Parathyroid adenoma (tissue), 2 donors: Measurements from ENCODE around the gene GNAT2.

ENCODE experiments used
- H2AFZ ChIP-seq: fragments of 300-600 bp; sonication (generic); one replicate; pipeline ENCODE4 v1.7.0; 2017; ENCODE audit warnings: antibody characterized with exemption, mild to moderate bottlenecking
- H3K27ac ChIP-seq: fragments of 300-600 bp; sonication (generic); one replicate; pipeline ENCODE4 v1.7.0; 2017
- H3K27me3 ChIP-seq: fragments of 300-600 bp; sonication (generic); one replicate; pipeline ENCODE4 v1.7.0; 2017; ENCODE audit warnings: low read length; ENCODE audit not compliant: control insufficient read depth, insufficient read depth
- H3K36me3 ChIP-seq: fragments of 300-600 bp; sonication (generic); one replicate; pipeline ENCODE4 v1.7.0; 2017; ENCODE audit warnings: low read length; ENCODE audit not compliant: control insufficient read depth, insufficient read depth
- H3K4me1 ChIP-seq: fragments of 300-600 bp; sonication (generic); one replicate; pipeline ENCODE4 v1.7.0; 2017; ENCODE audit warnings: control low read depth
- H3K4me2 ChIP-seq: fragments of 300-600 bp; sonication (generic); one replicate; pipeline ENCODE4 v1.7.0; 2017; ENCODE audit warnings: low read length
- H3K4me3 ChIP-seq: fragments of 300-600 bp; sonication (generic); one replicate; pipeline ENCODE4 v1.7.0; 2017; ENCODE audit warnings: low read depth, low read length
- H3K79me2 ChIP-seq: fragments of 300-600 bp; sonication (generic); one replicate; pipeline ENCODE4 v1.7.0; 2017; ENCODE audit warnings: control low read depth
- H3K9ac ChIP-seq: fragments of 300-600 bp; sonication (generic); one replicate; pipeline ENCODE4 v1.7.0; 2017; ENCODE audit warnings: mild to moderate bottlenecking
- H3K9me3 ChIP-seq: fragments of 300-600 bp; sonication (generic); one replicate; pipeline ENCODE4 v1.7.0; 2017; ENCODE audit warnings: low read length; ENCODE audit not compliant: control insufficient read depth
- CTCF ChIP-seq: fragments of 300-600 bp; sonication (generic); IDR thresholded peaks from one replicate; pipeline ENCODE4 v1.7.0; 2017; ENCODE audit warnings: antibody characterized with exemption, mild to moderate bottlenecking
- donor health status: primary hyperparathyroidism.

GNAT2 gene

GRCh38 chr1:109566982-109567381 lies 52.4 kb downstream of the GNAT2 start:
- TF ChIP-seq CTCF = no peak
- no peak overlapping the region for H2AFZ ChIP-seq
- no peak overlapping the region for H3K9ac ChIP-seq
- H3K36me3 ChIP-seq = no peaks in the 10 kb centered on the region
- no peaks in the 10 kb centered on the region for H3K4me1 ChIP-seq
- no peak overlapping the region for H3K4me2 ChIP-seq
- no peaks in the 10 kb centered on the region for H3K27me3 ChIP-seq
- H3K79me2 ChIP-seq = peaks cover 27% of the 10 kb centered on the region
- H3K4me3 ChIP-seq = no peak overlapping the region
- no peak overlapping the region for H3K27ac ChIP-seq
- H3K9me3 ChIP-seq = no peaks in the 10 kb centered on the region

- H3K4me3 ChIP-seq = no peak overlapping the region
- H3K79me2 ChIP-seq = peaks cover 30% of the 10 kb centered on the region
- H3K9me3 ChIP-seq = no peaks in the 10 kb centered on the region
- no peak overlapping the region for H3K9ac ChIP-seq
- no peak for TF ChIP-seq CTCF
- H3K27me3 ChIP-seq = no peaks in the 10 kb centered on the region
- no peaks in the 10 kb centered on the region for H3K36me3 ChIP-seq
- no peak overlapping the region for H3K27ac ChIP-seq
- H3K4me2 ChIP-seq = no peak overlapping the region
- H2AFZ ChIP-seq = no peak overlapping the region
- no peaks in the 10 kb centered on the region for H3K4me1 ChIP-seq
These were observed 54.2 kb downstream of the GNAT2 start for GRCh38 chr1:109565241-109565640.

- H3K27ac ChIP-seq = no peak overlapping the region
These were observed 55.1 kb downstream of the GNAT2 start for GRCh38 chr1:109564194-109564878.

GRCh38 chr1:109559995-109560394 lies 59.4 kb downstream of the GNAT2 start:
- H3K79me2 ChIP-seq = peaks cover 35% of the 10 kb centered on the region
- no peak overlapping the region for H3K4me2 ChIP-seq
- no peaks in the 10 kb centered on the region for H3K36me3 ChIP-seq
- H3K9me3 ChIP-seq = no peaks in the 10 kb centered on the region
- no peak for TF ChIP-seq CTCF
- no peak overlapping the region for H3K4me3 ChIP-seq
- H3K27ac ChIP-seq = no peak overlapping the region
- no peak overlapping the region for H3K9ac ChIP-seq
- no peaks in the 10 kb centered on the region for H3K4me1 ChIP-seq
- no peak overlapping the region for H2AFZ ChIP-seq
- H3K27me3 ChIP-seq = no peaks in the 10 kb centered on the region

More at GRCh38 chr1:109564194-109564878, 55.1 kb downstream of the GNAT2 start:
- H3K4me1 ChIP-seq = no peaks in the 10 kb centered on the region
- no peak overlapping the region for H3K9ac ChIP-seq
- H3K79me2 ChIP-seq = peaks cover 34% of the 10 kb centered on the region
- H3K4me2 ChIP-seq = no peak overlapping the region
- no peak overlapping the region for H3K4me3 ChIP-seq
- H3K36me3 ChIP-seq = no peaks in the 10 kb centered on the region
- H3K9me3 ChIP-seq = no peaks in the 10 kb centered on the region
- H2AFZ ChIP-seq = no peak overlapping the region
- no peaks in the 10 kb centered on the region for H3K27me3 ChIP-seq
- TF ChIP-seq CTCF = no peak

- Histone ChIP-seq H3K4me1 (no peaks in the 10 kb centered on the region), H3K4me3 (no peak overlapping the region), H3K36me3 (no peaks in the 10 kb centered on the region), H3K27me3 (no peaks in the 10 kb centered on the region), H3K27ac (no peak overlapping the region), H3K9me3 (no peaks in the 10 kb centered on the region), H3K4me2 (no peak overlapping the region), H3K9ac (no peak overlapping the region), H2AFZ (no peak overlapping the region), H3K79me2 (peaks cover 34% of the 10 kb centered on the region)
- TF ChIP-seq CTCF = no peak
These were observed 61.9 kb downstream of the GNAT2 start for GRCh38 chr1:109557520-109557919.
